GM19452 (cell line): ENCODE results near the gene RIOX2.
"Not testable (repeated sequence)": the region's sequence is repeated elsewhere in the genome, so short reads cannot be mapped to it uniquely, and the experiment has no call there.

Source experiments
- ATAC-seq: cut with Tn5 transposase; IDR thresholded peaks from one replicate; pipeline ENCODE4 v1.9.1; 2021; ENCODE audit not compliant: unreplicated experiment

RIOX2 gene

DNA sequence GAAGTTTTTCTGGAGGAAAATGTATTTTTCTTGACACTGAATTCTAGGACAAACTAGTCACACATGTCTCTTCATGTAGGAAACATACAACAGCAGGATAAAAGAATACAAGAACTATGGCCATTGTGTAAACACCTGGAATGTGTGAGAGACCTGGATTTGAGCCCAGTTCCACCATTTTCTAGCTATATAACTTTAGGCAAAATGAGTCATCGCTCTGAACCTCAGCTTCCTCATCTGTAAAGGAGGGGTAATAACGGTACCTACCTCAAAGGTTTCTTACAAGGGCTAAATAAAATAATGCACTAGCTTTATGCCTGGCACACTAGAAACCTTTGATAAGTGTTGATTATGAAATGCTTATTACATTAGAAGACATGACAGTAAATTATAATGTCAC is 57.8 kb downstream of the RIOX2 start:
- no peak for ATAC-seq

DNA sequence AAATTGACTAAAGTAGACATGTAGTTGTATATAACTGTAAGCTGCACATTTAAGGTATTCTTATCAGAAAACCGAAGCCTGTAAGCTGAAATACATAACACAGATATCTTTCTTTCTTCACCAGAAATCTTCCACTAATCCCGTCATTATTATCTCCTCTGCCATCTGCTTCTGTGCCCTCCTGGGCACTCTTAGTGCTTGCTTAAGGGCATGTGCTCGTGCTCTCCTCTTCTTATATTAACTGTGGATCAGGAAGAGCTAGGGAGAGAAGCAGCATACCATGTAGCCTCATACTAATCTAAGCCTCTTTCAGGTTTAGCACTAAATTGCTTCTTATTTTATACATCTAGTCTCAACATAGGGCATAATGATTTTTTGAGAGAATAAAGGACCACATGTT is 60.8 kb downstream of the RIOX2 start:
- no peak for ATAC-seq

DNA sequence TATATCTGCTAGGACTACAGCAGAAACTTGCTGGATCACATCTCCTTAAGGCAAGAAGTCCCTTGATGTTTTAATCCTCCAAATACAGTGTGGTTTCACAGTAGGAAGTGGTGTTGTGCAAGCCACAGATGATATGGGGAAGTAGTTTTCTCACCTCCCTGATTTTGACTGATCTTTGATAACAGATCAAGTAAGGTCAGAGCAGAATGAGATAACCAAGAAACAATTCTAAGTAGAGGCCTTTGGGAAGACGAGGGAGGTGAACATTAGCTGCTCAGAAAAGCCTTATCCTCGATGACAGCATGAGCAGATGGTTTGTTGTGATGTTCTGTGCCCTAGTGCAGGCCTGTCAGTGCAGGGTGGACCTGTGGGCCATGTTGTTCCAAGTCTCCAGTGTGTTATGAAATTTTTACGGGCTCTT is 61.3 kb downstream of the RIOX2 start:
- no peak for ATAC-seq

DNA sequence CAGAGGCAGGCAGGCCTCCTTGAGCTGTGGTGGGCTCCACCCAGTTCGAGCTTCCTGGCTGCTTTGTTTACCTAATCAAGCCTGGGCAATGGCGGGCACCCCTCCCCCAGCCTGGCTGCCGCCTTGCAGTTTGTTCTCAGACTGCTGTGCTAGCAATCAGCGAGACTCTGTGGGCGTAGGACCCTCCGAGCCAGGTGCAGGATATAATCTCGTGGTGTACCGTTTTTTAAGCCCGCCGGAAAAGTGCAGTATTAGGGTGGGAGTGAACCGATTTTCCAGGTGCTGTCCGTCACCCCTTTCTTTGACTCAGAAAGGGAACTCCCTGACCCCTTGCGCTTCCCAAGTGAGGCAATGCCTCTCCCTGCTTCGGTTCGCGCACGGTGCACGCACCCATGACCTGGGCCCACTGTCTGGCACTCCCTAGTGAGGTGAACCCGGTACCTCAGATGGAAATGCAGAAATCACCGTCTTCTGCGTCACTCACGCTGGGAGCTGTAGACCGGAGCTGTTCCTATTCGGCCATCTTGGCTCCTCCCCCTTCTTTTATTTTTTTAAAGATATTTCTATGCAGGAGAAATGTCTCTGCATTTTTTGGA is 61.9 kb downstream of the RIOX2 start:
- not testable (repeated sequence) for ATAC-seq

DNA sequence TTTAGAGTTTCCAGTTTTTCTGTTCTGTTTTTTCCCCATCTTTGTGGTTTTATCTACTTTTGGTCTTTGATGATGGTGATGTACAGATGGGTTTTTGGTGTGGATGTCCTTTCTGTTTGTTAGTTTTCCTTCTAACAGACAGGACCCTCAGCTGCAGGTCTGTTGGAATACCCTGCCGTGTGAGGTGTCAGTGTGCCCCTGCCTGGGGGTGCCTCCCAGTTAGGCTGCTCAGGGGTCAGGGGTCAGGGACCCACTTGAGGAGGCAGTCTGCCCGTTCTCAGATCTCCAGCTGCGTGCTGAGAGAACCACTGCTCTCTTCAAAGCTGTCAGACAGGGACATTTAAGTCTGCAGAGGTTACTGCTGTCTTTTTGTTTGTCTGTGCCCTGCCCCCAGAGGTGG is 62.4 kb downstream of the RIOX2 start:
- not testable (repeated sequence) for ATAC-seq

DNA sequence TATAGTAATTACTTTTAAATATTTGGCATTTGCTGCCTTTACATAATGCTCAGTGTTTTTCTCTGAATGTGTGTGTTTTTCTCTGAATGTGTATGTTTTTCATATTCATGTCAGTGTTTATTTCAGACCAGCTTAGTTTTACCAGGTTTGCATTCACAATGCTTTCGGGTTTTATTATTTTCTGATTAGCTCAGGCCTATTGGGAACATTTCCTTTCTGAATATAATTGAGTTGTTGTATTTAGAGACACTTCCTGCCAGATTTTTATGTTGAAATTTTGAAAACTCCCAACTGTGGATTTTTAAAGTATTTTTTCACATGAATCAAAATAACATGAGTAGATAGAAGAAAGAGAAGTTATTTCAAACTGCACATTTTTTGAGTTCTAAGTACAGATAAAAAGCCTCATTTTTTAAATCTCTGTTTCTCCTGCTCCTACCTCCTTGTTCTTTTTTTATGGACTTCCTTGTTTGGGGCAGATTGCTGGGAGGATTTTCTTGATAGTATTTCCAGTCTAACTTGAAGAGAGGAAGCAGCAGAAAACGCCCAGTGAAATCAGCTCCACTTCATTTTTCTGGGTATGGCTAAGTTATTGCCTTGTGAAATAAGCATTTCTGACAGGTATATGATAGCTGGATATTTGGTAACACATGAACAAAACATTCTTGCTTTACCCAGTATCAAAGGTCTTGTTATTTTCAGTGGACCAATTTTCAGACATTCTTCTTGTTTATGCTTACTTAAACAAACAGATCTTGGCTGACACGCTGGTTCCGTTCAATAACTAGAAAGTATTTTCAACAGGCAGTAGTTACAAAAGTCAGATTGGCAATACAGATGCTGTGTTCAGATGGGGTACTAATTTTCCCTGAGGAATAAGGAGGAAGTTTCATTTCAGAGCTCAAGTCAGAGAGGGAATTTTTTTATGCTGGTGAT is 70.7 kb downstream of the RIOX2 start:
- no peak for ATAC-seq

DNA sequence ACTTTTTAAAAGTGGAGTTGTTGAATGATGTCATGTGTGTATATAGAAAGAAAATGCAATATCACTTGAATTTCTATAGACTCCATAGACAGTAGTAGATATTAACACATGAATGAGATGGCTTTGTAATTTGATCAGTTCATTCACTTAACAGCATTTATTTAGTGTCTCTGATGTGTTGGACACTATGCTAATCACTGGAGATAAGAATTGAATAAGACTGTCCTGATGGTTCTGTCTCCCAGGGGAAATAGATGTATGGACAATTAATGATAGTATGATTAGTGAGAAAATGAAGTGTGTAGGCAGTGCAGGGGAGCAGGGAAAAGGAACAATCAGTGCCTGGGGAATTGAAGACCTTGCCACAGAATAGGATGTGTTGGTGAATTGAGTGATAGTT is 72.9 kb downstream of the RIOX2 start:
- no peak for ATAC-seq

DNA sequence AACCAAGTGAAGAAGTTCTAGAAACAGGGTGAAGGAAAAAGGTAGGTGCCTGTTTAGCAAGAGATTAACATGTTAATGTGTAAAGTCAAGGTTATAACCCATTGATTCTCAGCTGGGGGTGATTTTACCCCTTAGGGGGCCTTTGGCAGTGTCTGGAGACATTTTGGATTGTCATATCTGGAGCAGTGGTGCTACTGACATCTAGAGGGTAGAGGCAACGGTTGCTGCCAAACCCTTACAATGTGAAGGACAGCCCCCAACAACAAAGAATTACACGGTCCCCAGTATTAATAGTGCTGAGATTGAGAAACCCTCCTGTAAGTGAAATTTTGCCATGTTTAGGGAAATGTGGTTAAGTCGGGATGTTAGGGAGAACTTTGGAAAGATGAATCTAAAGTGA is 75.7 kb downstream of the RIOX2 start:
- ATAC-seq: no peak

DNA sequence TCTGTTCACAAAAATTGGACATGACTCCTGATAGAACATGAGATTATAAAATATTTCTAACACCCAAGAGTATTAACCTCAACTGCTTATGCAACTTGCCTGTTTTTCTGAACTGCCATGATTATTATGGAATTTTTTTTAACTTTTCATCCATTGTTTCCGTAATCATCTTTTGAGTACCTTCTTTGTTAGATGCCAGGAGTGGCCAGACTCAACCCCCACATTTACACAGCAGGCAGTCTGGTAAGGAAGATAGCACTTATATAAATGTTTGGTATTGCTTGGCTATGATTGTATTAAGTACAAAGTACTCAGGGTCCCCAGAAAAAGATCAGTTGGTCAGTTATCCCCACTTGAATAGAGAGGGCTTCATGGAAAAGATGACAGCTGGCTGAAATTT is 76.1 kb downstream of the RIOX2 start:
- no peak for ATAC-seq

DNA sequence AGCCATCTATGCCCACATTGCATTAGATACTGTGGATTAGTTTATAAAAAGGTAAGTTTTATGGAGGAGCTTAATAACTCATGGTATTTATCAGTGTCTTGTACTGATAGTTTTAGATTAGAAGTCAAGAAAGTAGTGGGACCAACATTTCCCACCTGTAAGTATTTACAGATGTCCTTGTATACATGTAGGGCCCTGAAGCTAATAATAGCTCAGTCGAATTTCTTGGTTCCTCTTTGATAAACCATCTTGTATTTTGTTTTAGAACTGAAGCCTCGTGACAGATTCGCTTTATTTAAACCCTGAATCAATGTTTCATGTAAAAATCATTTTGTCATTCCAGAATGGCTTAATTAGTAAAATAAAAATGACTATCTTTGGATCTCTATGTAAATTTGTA is 77.0 kb downstream of the RIOX2 start:
- peak; percentile 58 for ATAC-seq

DNA sequence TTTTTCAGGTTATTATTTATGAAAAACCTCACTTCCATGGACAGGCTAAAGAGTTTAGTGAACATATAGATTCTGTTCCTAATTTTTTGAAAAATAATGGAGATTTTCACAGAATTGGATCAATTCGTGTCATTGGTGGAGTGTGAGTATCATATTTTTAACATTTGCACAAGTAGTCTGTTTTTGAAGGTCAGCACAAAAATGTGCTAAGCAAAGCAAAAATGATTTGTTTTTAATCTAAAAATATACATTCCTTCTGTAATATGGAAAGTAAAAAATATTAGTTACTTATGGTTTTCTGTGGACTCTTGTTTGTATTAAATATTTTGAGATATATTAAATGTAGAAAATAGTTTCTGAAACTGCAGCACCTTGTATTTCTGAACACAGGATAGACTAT is 79.4 kb downstream of the RIOX2 start:
- ATAC-seq: no peak
